IPS-18c (cell line): Measurements from ENCODE around the gene NMNAT2.
"Not testable (repeated sequence)": the region's sequence is repeated elsewhere in the genome, so short reads cannot be mapped to it uniquely, and the experiment has no call there.

Experiments used
- H3K4me3 ChIP-seq: 2 replicates; pipeline ENCODE4 v1.7.0; 2013; ENCODE audit warnings: low read depth, mild to moderate bottlenecking, low read length, moderate library complexity; ENCODE audit not compliant: insufficient read depth
- H3K9me3 ChIP-seq: one replicate; pipeline ENCODE4 v1.6.1; 2013; ENCODE audit warnings: mild to moderate bottlenecking, low read length, moderate library complexity; ENCODE audit not compliant: control insufficient read depth, insufficient read depth

The NMNAT2 gene

GRCh38 chr1:183431840-183432547, 13.8 kb upstream of the NMNAT2 start:
- no peak overlapping the region for H3K4me3 ChIP-seq

DNA sequence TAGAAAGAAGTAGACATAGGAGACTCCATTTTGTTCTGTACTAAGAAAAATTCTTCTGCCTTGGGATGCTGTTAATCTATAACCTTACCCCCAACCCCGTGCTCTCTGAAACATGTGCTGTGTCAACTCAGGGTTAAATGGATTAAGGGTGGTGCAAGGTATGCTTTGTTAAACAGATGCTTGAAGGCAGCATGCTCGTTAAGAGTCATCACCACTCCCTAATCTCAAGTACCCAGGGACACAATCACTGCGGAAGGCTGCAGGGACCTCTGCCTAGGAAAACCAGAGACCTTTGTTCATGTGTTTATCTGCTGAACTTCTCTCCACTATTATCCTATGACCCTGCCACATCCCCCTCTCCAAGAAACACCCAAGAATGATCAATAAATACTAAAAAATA, 9.4 kb upstream of the NMNAT2 start:
- not testable (repeated sequence) for H3K4me3 ChIP-seq, H3K9me3 ChIP-seq

More at GRCh38 chr1:183431840-183432547, 13.8 kb upstream of the NMNAT2 start:
- H3K9me3 ChIP-seq, result no peaks in the 10 kb centered on the region

DNA sequence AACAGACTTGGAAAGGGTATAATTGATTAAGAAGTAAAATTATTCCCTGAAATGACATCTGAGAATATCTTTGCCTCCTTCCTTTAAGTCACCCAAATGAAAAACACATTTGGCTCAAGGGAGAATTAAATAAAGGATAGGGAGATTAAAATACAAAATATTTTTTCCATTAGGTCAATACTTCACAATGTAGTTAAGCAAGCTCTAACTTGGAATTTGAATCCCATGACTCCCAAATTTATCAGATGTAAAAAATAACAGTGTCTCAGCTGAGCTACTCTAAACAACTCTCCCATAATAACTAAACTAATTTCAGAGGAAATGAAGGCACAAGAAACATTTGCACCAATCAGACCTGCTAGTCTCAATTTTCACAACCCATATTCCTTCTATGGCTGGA, 6.5 kb upstream of the NMNAT2 start:
- Histone ChIP-seq H3K4me3 (no peak overlapping the region), H3K9me3 (no peaks in the 10 kb centered on the region)

GRCh38 chr1:183423541-183423940, 5.4 kb upstream of the NMNAT2 start:
- no peak overlapping the region for H3K4me3 ChIP-seq
- no peaks in the 10 kb centered on the region for H3K9me3 ChIP-seq

GRCh38 chr1:183419399-183419798, 1.2 kb upstream of the NMNAT2 start:
- Histone ChIP-seq H3K4me3 (no peak overlapping the region), H3K9me3 (no peaks in the 10 kb centered on the region)

DNA sequence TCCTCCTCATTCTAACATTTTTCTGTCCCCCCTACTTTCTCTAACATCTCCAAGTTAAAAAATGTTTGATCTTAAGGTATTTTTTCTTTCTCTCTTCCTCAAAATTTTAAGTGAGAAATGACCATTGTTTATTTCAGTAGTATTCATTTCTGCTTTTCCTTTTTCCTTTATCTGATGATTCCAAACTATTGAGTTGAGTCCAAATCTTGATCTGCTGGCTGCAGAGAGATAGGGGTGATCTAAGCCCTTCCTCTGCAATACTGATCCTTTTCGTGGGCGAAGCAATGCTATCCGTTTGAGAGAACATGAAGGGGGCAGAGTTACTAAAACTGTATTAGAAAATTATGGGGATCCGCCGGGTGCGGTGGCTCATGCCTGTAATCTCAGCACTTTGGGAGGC, 516 bp upstream of the NMNAT2 start:
- Histone ChIP-seq H3K4me3 (peak overlapping the region; percentile 82), H3K9me3 (no peaks in the 10 kb centered on the region)

DNA sequence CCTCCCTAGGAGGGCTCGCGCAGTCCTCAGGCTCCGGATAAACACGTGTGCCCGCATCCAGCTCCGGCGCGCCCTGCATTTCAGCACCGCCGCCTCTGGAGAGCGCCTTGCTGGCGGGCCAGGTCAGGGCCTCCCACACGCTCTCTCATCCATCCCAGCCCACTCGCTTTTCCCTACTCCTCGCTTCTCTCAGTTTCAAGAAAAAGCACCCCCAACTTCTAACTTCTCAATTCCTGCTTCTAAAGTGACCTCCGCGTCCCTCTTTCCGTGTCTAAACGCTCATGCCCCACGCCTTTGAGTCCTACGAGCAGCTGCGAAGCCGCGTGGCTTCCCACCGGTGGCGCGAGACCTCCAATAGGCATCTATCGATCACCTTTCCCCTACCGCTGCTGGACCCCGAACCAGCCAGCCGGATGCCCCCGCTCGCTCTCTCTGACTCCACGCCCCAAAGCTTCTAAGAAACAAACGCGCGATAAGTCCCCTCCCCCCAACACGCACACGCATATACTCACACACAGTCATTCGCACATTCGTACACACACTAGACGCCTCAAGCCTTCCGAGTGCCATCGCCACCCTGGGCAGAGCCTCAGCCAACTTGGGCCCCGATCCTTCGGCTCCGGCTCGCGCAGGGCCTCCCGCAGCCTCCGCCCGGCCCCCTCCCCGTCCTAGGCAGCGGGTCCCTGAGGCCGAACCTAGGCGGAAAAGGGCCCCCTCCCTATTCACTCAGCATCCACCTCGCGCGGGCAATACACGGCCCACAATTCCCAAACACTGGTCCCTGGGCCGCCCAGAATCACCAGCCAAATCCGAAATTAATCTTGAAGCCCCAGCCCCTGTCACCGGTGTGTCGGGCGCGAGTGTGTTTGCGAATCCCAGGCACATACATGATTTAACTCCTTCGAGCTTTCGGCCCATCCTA, 1.1 kb downstream of the NMNAT2 start:
- Histone ChIP-seq H3K4me3 (peak overlapping the region; percentile 82), H3K9me3 (no peaks in the 10 kb centered on the region)

DNA sequence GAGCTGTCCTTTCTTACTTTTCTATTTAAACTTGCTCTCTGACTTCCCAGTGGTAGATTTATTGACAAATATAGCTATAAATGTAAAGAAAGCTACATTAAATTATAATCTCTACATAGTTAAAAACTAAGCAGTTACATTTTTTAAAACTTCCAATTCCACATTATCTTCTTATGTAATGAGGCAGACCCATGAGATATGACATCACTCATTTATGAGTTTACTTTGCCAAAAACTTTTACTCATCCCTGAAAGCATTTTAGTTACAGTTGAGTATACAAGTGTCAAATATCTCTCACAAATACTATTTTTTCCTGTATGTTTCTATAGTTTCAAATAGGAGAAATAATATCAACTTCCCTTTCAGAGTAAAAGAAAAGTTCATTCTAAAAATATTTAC, 3.8 kb downstream of the NMNAT2 start:
- H3K9me3 ChIP-seq, result peaks cover 2% of the 10 kb centered on the region
- no peak overlapping the region for H3K4me3 ChIP-seq

GRCh38 chr1:183411091-183411490, 7.1 kb downstream of the NMNAT2 start:
- no peak overlapping the region for H3K4me3 ChIP-seq
- peaks cover 2% of the 10 kb centered on the region for H3K9me3 ChIP-seq

DNA sequence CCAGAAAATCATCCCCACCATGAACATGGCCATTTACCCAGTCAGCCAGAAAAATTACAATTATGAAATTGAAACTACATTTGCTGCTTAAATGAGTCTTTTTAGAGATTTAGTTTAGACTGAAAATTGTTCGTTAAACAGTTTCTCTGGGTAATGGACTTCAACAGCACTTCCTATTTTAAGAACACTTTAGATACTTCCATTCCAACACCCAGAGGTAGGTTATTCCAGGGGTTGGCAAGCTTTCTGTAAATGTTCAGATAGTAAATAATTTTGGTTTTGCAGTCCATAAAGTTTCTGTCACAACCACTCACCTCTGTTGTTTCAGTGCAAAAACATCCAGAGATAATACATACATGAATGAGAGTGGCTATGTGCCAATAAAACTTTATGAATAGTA, 10.2 kb downstream of the NMNAT2 start:
- Histone ChIP-seq H3K4me3 (no peak overlapping the region), H3K9me3 (peaks cover 2% of the 10 kb centered on the region)

GRCh38 chr1:183407474-183407873, 10.7 kb downstream of the NMNAT2 start:
- H3K9me3 ChIP-seq, result peaks cover 2% of the 10 kb centered on the region

DNA sequence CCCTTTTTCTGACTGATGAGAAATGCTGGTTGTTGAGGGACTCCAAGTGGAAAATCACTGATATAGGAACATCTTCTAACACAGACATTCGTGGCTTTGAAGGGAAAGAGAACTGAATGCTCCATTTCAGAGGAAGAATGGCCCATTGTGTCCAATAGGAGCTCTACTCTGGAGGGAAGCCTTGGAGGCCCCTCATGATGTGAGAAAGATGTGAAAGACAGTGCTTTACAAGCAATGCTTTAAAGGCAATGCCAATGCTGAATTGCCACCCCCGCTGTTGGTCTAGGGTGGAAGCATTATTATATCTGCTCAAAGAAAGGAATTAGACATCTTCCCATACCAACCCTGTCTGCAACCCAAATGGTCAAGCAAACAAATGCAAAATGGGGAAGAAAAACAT, 13.7 kb downstream of the NMNAT2 start:
- H3K4me3 ChIP-seq, result no peak overlapping the region
- H3K9me3 ChIP-seq, result no peaks in the 10 kb centered on the region

More at GRCh38 chr1:183407474-183407873, 10.7 kb downstream of the NMNAT2 start:
- H3K4me3 ChIP-seq, result no peak overlapping the region

- Histone ChIP-seq H3K9me3 (no peaks in the 10 kb centered on the region), H3K4me3 (no peak overlapping the region)
Observed at GRCh38 chr1:183403498-183403897, 14.7 kb downstream of the NMNAT2 start.

DNA sequence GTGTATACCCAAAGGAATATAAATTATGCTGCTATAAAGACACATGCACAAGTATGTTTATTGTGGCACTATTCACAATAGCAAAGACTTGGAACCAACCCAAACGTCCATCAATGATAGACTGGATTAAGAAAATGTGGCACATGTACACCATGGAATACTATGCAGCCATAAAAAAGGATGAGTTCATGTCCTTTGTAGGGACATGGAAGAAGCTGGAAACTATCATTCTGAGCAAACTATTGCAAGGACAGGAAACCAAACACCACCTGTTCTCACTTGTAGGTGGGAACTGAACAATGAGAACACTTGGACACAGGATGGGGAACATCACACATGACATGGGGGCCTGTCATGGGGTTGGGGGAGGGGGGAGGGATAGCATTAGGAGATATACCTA, 16.6 kb downstream of the NMNAT2 start:
- not testable (repeated sequence) for H3K9me3 ChIP-seq, H3K4me3 ChIP-seq

GRCh38 chr1:183394435-183394834, 23.7 kb downstream of the NMNAT2 start:
- Histone ChIP-seq H3K4me3 (no peak overlapping the region), H3K9me3 (no peaks in the 10 kb centered on the region)

DNA sequence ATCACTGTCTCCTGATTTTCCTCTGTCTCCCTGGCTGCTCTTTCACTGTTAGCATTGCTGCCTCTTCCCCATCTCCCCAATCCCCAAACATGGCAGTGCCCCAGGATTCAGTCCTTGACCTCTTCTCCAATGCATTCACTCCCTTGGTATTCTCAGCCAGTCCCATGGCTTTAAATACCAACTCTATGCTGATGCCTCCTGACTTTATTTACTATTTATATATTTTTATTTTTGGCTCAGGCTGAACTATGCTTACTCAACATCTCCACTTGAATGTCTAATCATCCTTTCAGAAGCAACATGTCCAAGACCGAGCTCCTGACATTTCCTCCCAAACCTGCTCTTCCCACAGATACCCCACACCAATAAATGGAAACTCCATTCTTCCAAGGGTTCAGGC, 26.3 kb downstream of the NMNAT2 start:
- H3K9me3 ChIP-seq, result no peaks in the 10 kb centered on the region
- H3K4me3 ChIP-seq, result no peak overlapping the region

DNA sequence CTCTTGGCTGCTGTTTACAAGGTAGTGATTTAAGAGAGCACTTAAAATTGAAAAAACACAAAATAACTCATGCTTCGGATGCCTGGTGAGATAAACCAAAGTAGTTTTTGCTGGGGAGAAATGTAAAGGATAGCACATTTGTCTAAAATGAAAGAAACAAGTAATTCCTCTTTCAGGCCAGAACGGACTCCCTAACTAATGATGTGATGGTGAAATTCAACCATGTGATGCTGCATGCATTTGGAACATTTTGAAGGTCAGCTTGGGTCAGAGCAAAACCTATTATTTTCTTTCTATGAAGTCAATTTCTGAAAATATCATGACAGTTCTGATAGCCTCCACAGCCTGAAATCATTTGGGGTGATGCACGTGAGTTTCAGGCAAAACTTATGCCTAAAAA, 27.6 kb downstream of the NMNAT2 start:
- Histone ChIP-seq H3K4me3 (no peak overlapping the region), H3K9me3 (no peaks in the 10 kb centered on the region)

DNA sequence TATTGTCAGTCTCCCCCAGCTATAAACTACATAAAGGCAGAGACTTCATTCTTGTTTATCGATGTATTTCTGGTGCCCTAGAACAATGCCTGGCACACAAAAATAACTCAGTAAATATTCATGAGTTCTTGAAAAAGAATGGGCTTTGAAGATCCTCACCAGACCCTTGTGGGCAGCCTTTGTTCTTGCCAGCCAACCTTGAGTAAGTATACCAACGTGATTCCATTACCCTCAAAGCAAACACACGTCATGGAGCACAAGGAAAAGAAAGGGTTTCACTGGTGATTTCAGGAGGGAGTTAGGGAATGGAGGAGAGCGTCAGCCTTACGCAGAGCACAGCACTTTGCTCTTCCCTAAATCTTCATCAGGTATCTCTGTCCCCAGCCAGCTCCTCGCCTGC, 29.4 kb downstream of the NMNAT2 start:
- Histone ChIP-seq H3K9me3 (no peaks in the 10 kb centered on the region), H3K4me3 (no peak overlapping the region)
